IPS-11a (cell line): ENCODE results near the gene ZNF407.
"Not testable (repeated sequence)": the region's sequence is repeated elsewhere in the genome, so short reads cannot be mapped to it uniquely, and the experiment has no call there.

Experiments
- H3K4me3 ChIP-seq: one replicate; pipeline ENCODE4 v1.5.1; 2013; ENCODE audit warnings: low read depth, low read length, control low read depth

The ZNF407 gene

DNA sequence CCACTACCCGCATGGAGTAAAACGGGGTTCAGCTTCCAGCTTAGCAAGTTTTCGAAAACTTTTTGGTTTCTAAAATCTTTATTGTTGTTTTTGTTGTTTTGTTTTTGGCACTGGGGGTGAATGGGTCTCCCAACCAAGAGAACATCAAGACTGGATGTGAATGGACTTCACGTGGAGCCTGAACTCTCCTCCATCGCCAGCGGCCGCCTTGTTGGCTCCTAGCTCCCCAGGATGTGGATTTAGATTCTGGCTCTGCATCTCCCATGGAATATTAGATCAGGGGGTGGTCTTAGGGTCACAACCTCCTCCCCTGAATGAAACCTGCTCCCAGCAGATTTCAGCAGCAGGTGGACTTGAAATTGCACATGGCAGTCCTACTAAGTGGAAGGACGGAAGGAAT, 488.0 kb downstream of the ZNF407 start:
- H3K4me3 ChIP-seq = not testable (repeated sequence)

DNA sequence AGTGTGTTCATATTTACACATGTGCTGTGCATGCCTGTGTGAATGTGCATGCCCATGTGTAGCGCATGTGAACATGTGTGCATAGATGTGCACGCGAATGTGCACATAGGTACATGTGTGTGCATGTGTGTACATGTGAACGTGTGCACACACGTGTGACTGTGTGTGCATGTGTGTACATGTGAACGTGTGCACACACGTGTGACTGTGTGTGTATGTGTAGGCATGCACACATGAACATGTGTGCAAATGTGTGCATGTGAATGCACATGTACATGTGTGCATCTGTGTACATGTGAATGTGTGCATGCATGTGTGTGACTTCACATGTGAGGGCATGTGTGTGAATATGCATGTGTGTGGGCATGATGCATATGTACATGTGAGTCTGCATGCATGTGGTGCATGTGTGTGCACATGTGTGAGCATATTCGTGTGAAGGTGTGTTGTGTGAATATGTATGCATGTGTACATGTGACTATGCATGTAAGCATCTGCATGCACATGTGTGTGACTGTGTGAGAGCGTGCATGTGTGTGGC, 488.9 kb downstream of the ZNF407 start:
- H3K4me3 ChIP-seq = no peak overlapping the region

DNA sequence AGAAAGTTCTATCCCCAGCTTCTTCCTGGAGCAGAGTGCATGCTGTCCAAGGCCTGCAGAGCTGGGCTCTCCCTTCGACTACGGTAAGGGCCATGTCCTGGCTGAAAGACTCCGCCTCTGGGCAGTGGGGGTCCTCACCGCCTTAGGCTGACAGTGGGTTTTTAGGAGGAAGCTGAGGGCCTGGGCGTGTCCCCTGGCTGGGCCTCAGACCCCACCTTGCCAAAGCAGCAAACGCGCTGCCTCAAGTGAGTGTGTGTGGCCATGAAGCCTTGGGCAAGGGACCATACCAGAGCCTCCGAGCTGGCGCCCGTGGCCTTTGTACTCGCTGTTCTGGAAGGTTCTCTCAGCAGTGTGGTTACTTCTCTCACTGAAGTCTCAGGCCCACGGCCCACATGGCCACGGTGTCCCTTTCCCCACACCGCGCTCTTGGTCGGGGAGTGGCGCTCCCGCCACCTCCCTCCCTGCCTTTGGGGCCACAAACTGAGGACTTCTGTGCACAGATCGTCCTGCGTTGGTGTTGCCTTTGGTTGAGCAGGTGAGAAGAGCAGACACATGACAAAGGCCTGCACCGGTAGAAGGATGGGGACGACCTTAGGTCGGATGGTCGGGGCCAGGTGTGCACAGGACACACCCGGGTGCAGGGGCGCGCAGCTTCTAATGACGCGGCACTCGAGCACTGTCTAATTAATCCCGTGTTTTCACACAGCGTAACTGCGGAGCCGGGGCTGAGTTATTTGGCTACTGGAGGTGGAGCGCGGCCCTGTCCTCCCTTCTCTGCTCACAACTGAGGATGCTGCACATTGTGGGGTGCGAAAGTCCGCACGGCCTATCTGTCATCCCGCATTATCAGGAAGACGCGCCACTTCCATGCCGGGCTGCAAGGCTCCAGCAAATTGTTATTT, 489.7 kb downstream of the ZNF407 start:
- no peak overlapping the region for H3K4me3 ChIP-seq

DNA sequence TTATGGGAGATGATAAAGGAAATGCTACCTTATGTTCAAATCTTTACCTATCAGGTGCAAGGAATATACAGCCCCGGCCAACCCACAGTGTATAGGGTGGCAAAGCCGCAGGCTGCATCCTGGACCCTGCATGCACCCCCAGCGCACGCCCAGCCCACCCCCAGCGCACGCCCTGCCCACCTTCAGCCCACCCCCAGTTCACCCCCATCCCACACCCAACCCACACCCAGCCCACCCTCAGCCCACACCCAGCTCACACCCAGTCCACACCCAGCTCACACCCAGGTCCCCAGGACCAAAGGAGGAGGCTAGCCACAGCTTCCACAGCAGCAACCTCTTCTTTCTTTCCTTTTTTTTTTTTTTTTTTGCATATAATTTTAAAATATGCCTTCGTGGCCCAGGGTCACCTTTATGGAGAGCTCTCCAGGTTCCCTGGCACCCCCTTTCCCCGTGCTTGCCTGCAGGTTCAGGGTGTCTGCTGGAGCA, 490.4 kb downstream of the ZNF407 start:
- no peak overlapping the region for H3K4me3 ChIP-seq

DNA sequence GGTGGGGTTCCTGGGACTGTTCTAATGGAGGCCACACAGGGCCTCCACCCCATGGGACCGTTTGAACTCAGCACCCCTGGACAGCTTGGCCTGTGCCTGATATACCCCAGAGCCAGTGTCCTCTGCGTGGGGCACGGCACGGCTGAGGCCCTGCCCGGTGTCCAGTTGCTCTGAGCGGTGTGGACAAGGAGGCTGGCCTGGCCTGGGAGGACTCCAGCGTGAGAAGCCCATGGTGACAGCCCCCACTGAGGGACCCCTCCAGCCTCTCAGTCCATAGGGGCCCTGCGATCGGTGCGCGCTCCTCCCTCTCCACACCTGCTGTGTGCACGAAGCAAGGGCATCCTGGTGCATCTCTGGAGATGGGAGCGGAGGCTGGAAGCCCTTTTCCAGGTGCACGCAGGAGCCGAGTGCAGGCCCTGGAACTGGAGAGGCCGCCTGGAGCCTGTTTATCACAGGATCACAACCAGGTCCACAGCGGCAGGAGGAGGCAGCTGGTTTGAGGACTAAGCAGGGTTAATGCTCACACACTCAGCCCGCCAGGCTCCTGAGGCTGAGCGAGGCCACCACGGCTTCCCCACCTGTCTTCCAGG, 491.0 kb downstream of the ZNF407 start:
- no peak overlapping the region for H3K4me3 ChIP-seq

DNA sequence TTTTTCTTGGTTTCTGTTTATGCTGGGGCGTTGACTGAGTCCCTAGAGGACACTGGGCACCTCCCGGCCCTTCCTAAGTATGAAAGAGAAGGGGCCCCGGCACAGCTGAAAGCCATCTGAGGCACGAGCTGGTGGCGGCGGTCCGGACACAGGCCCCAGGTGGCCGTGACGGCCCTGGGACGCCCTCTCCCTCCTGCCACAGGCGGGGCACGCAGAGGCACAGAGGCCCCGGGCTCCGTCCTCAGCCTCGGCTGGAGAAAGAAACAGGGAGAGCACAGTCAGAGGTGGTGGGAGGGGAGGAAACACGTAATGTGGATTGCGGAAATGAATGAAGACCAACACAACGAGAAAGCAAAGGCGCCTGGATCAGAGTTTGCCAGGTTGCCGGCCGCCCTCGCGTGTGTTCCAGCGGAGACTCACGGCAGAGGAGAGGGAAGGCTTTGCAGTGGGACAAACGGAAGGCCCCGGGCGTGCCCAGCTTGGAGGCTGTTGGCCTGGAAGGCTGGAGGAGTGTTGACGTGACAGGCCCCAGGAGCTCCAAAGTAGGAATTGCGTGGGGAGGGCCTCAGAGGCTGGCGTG, 492.2 kb downstream of the ZNF407 start:
- no peak overlapping the region for H3K4me3 ChIP-seq

DNA sequence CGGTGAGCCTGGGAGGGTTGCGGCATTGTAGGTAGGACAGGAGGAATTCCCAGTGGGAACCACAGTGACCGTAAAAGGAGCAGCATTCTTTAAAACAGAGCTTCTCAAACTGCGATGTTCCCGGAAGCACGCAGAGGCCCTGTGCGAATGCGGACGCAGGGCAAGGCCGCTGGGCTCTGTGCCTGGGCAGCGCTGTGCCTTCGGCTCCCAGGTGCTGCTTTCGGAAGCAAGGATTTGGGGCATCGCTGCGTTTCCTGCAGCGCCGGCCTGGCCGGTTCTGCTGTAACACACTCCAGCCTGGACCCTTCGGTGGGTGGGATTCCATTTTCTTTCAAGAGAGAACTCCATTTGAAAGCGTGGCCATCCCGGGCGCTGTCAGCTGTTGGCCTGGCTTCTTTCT, 492.7 kb downstream of the ZNF407 start:
- H3K4me3 ChIP-seq = no peak overlapping the region

DNA sequence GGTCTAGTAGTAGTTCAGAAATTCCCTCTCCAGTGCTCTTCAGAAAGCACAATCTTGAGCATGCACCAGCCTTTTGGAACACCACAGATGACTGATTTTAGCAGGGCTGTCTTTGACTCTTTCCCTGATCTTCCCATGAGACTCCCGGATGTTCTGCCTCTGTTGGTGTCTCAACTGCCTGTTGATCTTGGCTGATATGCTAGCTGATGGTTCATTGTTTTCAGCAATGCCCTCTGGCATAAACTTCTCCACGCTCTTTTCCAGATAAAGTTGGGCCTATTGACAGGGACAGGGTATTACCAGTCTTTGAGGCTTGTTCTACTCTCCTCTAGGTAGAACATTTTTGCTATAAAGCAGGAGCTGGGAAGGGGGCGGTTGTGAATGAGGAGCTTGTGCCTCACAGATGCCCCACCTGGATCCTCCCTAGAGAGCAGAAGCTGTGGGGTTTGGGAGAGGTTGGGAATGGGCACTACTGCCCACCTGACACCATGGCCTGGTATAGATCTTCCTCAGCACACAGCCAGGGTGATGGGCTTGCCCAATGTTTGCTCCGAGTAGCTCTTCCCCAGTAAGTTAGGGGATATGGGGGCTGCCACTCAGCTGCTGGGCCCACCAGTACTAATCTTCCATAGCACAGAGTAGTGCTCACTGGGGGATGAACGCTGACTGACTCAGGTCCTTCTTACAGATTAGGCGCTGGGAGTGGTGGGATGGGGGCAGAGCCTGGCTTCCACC, 500.0 kb downstream of the ZNF407 start:
- no peak overlapping the region for H3K4me3 ChIP-seq

DNA sequence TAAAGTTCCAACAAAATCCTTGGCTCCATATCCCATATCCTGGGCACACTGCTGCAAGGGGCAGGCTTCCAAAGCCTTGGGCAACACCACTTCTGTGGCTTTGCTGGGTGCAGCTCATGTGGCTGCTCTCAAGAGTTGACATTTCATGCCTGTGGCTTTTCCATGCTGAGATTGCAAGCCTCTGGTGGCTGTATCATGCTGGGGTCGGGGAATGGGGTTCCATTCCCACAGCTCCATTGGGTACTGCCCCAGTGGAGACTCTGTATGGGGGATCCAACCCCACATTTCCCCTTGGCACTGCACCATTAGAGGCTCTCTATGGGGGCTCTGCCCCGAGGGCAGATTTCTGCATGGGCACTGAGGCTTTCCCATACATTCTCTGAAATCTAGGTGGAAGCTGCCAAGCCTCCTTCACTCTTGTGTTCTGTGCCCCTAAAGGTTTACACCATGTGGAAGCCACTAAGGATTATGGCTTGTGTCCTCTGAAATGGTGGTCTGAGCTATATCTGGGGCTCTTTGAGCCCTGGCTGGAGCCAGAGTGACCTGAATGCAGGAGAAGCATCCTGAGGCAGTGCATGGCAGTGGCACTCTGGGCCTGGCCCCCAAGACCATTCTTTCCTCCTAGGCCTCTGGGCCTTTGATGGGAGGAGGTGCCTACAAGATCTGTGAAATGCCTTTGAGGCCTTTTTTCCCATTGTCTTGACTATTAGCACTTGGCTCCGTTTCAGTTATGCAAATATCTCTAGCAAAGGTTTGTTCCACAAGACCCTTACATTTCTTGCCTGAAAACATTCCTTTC, 503.4 kb downstream of the ZNF407 start:
- H3K4me3 ChIP-seq = no peak overlapping the region

DNA sequence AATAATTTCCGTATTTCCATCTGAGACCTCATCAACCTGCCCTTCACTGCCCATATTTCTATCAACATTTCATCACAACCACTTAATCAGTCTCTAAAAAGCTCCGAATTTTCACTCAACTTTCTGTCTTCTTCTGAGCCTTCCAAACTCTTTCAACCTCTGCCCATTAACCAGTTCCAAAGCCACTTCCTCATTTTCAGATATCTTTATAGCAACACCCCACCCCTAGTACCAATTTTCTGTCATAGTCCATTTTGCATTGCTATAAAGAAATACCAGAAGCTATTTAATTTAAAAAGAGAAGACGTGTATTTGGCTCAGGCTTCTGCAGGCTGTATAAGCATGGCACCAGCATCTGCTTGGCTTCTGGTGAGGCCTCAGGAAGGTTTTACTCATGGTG, 504.2 kb downstream of the ZNF407 start:
- no peak overlapping the region for H3K4me3 ChIP-seq

DNA sequence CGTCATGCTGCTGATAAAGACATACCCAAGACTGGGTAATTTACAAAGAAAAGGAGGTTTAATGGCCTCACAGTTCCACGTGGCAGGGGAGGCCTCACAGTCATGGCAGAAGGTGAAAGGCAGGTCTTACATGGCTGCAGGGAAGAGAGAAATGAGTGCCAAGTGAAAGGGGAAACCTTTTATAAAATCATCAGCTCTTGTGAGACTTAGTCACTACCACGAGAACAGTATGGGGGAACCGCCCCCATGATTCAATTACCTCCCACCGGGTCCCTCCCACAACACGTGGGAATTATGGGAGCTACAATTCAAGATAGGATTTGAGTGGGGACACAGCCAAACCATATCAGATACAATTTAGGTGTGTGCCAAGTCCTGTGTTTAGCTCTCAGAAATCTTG, 506.4 kb downstream of the ZNF407 start:
- not testable (repeated sequence) for H3K4me3 ChIP-seq

DNA sequence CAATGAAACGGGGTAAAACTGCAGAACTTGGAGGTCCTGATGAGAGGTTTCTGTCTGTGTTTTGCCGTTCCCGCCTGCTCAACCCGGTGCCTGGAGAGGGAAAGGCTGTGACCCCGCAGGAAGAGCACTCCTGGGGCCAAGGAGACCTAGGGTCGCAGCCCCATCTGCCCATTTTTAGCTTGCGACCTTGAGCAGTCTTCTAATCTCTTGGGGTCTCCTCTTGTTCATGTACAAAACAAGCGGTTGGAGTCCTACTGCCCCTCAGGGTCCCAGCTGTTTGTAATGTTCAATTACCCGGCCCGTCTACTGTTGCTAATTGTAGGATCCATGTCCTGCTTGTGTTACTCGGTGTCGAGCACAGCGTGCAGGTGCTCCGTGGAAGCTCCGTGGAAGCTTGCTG, 506.8 kb downstream of the ZNF407 start:
- no peak overlapping the region for H3K4me3 ChIP-seq

DNA sequence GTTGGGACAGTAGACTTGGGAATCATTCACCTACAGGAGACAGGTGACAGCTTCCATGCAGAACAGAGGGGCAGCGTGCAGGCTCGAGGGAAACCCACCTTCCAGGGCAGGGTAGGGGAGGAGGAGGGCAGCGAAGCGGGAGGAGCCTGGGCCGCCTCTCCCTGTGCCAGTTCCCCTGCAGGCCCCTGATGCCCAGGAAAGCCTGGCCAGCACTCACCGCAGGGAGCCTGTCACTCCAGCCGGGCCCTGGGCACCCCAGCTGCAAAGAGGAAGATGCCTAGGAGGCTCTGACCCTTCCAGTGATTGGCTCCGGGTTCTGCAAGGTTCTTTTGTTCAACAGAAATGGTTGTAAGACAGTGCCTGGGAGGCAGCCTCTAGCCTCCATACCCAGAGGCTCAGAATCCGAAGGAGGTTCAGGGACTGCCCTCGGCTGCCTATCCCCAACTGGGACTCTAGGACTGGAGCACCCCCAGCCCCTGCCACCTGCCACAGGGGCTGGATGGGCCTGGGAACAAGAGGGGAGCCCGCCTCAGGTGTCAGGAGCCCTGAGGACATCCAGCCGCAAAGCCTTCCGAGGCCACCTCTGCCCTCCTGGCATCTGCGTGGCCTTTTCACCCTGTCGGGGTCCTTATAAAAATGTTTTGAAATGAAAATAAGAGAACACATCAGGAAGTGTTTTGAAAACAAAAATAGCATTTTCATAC, 508.0 kb downstream of the ZNF407 start:
- no peak overlapping the region for H3K4me3 ChIP-seq

DNA sequence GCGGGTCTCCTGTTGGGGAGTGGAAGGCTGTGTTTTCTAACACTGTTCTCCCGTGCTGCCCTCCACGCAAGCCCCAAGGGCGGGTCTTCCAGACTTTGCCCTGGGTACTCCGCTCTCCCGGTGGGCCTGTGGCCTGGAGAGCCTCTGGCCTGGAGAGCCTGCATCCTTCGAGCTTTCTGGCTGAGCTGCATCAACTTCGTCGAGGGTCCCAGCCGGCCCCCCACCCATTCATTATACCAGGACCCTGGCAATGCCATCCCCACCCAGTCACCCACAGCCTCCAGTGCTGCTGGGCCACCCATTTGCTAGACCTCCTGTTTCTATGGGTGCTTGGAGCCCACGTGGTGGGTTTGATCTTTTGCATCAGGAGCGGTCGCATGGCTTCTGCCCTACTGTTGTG, 509.1 kb downstream of the ZNF407 start:
- no peak overlapping the region for H3K4me3 ChIP-seq

DNA sequence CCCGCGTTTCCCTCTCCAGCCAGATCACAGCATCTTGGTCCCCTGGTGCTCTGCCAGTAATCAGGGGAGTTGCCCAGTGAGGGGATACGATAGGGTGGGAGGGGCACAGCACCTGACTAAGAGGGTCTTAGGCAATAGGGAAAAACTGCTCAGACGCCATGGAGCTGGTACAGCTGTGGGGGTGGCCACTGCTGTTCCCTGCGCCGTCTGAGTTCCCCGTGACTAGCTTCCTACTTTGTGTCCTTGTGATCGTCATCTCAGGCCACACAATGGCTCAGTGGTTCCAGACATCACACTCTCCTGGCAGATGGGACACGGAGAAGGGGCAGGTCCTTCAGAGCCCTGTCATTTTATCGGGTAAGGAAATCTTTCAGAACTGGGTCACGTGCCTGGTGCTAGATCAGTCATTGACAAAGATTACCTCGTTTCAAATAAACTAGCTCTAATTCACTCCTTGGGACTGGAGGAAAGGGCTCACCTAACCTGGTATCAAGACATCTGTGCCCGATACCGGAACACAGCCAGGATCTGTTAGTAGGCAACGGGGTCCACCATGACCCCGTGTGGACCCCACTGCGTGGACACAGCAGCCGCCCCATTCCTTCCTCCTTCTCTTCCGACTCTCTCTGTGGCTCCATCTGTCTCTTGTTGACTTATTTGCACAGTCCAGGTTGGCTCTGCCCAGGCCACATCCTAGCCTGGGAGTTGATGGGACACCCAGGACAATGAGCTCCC, 509.7 kb downstream of the ZNF407 start:
- H3K4me3 ChIP-seq = no peak overlapping the region

DNA sequence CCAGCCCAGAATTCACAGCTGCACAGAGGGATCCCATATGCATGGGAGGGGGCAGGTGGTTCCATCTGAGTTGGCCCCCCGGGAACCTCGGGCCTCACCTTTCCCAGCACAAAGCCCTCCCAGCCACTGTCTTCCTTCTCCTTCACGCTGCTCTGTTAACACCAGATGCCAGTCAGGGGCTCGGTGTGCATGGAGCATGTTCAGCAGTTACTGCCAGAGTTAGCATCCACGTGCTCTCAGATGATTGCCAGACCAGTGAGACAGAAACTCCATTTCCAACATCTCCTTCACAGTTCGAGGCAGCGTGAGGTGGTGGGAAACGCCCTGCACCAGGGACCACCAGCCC, 510.2 kb downstream of the ZNF407 start:
- no peak overlapping the region for H3K4me3 ChIP-seq

DNA sequence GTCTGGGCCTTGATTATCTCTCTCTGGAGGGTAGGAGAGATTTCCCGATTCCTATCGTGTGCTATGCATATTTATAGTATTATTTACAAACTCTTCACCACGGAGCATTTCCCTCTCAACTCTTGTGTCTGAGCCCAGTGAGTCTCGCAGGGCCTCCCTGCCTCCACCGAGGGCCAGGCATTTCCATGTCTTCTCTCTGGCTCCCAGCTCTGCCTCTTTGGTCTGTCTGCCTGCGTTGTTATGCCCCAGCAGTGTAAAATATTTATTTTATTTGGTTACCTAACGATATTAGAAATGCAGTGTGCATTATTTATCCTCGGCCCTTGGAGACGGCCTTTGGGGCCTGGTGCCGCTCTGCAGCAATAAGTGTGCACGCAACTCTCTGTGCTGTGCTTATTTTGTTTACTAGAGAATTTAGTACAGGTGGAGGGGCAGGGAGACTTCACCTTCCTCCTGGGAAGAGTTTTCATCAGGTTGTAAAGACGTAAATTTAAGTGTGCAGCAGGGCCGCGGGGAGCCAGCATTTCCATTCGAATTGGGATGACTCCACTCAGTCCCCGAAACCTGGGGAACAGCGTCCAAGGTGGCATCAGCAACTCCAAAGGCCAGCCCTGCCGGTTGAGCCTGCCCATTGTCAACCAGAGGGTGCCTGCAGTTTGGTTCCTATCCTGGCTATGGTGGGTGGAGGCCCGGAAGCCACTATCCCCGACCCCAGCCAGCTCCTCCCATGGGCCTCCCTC, 511.1 kb downstream of the ZNF407 start:
- no peak overlapping the region for H3K4me3 ChIP-seq

DNA sequence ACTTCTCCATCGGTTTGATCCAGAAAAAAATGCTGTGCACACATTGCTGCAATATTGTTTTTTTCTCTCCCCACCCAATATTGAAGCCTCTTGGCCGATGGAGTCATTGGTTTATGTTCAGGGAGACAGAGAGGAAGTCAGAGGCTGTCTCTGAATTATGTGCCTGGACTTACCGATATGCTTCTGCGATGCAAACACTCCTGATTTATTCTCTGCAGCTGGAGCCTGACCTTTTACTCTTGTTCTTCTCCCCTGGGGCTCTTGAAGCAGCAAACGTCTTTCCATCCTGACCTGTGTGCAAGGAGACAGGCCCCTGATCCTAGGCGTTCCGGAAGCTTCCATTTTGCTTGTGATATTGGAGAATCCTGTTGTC, 511.6 kb downstream of the ZNF407 start:
- no peak overlapping the region for H3K4me3 ChIP-seq

DNA sequence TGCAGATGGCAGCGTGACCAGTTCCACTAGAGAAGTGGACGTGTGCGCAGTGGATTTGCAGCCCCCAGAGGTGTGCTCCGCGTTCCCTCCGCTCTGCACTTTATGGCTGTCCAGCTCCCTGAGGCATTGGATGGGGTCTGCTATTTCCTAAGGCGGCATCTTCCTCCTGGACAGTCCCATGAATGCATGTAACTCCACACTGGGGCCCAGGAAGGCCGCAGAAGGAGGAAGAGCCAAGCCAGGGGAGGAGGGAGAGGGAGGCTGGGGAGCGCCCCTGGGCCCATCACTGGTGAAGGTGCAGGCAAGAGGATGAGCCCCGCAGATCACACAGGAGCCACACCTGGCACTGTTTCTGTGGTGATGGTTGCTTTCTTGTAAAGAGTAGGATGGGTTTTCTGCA, 512.1 kb downstream of the ZNF407 start:
- H3K4me3 ChIP-seq = no peak overlapping the region
